Endothelial cell of umbilical vein (primary cell): ENCODE results near the gene CHMP4A. TPM values are rescaled to one million over a fixed set of nuclear protein-coding genes. Genes with fewer than 3 reads are reported as not detected.

Source experiments
- BruUV-seq: library from RNA; stranded (reverse); fragments of 400-500 nt; replicated peaks from 2 replicates; lab custom pipeline; 2021; lab: Mats Ljungman, UMichigan
- CTCF ChIA-PET: fragments of 300-600, 350-600 bp; sonication (Branson Sonifier 250); formaldehyde crosslinking; loops from one replicate; lab custom pipeline; 2021; ENCODE audit warnings: antibody characterized with exemption, inconsistent platforms; lab: Charles Lee
- POLR2A ChIA-PET: fragments of 300-600, 350-600 bp; sonication (Branson Sonifier 250); formaldehyde crosslinking; loops from one replicate; lab custom pipeline; 2021; ENCODE audit warnings: antibody characterized with exemption, inconsistent platforms; lab: Charles Lee
- DNase-seq: peaks from one replicate; pipeline ENCODE4 v3.0.0-alpha.2; 2011; ENCODE audit warnings: low read depth, low spot score
- FAIRE-seq: peaks from 2 replicates; lab custom pipeline; 2011; peaks lifted over from hg19 to GRCh38; lab: Jason Lieb, UNC
- H2AFZ ChIP-seq: 2 replicates; pipeline ENCODE4 v1.6.0; 2012; ENCODE audit warnings: low read depth, low read length, control low read depth, inconsistent platforms
- H3K27ac ChIP-seq: 2 replicates; pipeline ENCODE4 v1.5.1; 2011; ENCODE audit warnings: low read depth, mild to moderate bottlenecking, control low read depth, low read length, moderate library complexity; ENCODE audit not compliant: insufficient read depth
- H3K27me3 ChIP-seq, 2 experiments: 2 replicates each; pipeline versions ENCODE4 v1.6.0 to v1.6.1; 2011; ENCODE audit warnings: low read length in 2 of 2, mixed read lengths in 1 of 2; ENCODE audit not compliant: control insufficient read depth in 2 of 2, insufficient read depth in 2 of 2
- H3K36me3 ChIP-seq, 2 experiments: 2 replicates in 1 of 2; 3 replicates in 1 of 2; pipeline ENCODE4 v1.5.1; 2011; ENCODE audit warnings: low read length in 2 of 2, mild to moderate bottlenecking in 1 of 2, moderate library complexity in 1 of 2; ENCODE audit not compliant: control insufficient read depth in 2 of 2, insufficient read depth in 2 of 2; ENCODE audit errors: extremely low read depth in 1 of 2
- H3K4me1 ChIP-seq: 3 replicates; pipeline ENCODE4 v1.5.1; 2011; ENCODE audit warnings: mild to moderate bottlenecking, low read length; ENCODE audit not compliant: control insufficient read depth, insufficient read depth; ENCODE audit errors: extremely low read depth
- H3K4me2 ChIP-seq: 2 replicates; pipeline ENCODE4 v1.6.1; 2011; ENCODE audit warnings: low read length, control low read depth, mixed read lengths; ENCODE audit not compliant: insufficient read depth
- H3K4me3 ChIP-seq, 3 experiments: fragments of 200-600 bp in 1 of 3; sonication (generic), shearing (Covaris generic) in 1 of 3; replicated peaks in 1 of 3; 2 replicates each; pipeline ENCODE4 v1.5.1; 2011 to 2016; ENCODE audit warnings: control low read depth in 3 of 3, low read length in 3 of 3, mild to moderate bottlenecking in 2 of 3, inconsistent platforms in 1 of 3, low read depth in 1 of 3, moderate library complexity in 1 of 3; ENCODE audit not compliant: insufficient read depth in 1 of 3
- H3K79me2 ChIP-seq: 2 replicates; pipeline ENCODE4 v1.6.0; 2012; ENCODE audit warnings: low read length, inconsistent platforms; ENCODE audit not compliant: control insufficient read depth, insufficient read depth
- H3K9ac ChIP-seq: replicated peaks from 2 replicates; pipeline ENCODE3; 2011; ENCODE audit warnings: low read length, control low read depth; ENCODE audit not compliant: insufficient read depth; ENCODE audit errors: extremely low read depth
- H3K9me1 ChIP-seq: replicated peaks from 3 replicates; pipeline ENCODE4 v1.6.0; 2011; ENCODE audit warnings: mild to moderate bottlenecking, low read length; ENCODE audit not compliant: control insufficient read depth, insufficient read depth; ENCODE audit errors: extremely low read depth
- H3K9me3 ChIP-seq: replicated peaks from 2 replicates; pipeline ENCODE4 v1.5.1; 2012; ENCODE audit warnings: low read length, inconsistent platforms; ENCODE audit not compliant: control insufficient read depth, insufficient read depth
- H4K20me1 ChIP-seq: replicated peaks from 2 replicates; pipeline ENCODE3; 2011; ENCODE audit warnings: mild to moderate bottlenecking, low read length; ENCODE audit not compliant: control insufficient read depth, insufficient read depth; ENCODE audit errors: extremely low read depth
- EZH2 ChIP-seq: IDR thresholded peaks from 2 replicates; pipeline ENCODE4 v1.6.1; 2012; ENCODE audit warnings: borderline replicate concordance, low read depth, mild to moderate bottlenecking, moderate library complexity, low read length, inconsistent platforms; ENCODE audit not compliant: severe bottlenecking
- FOS ChIP-seq: IDR thresholded peaks from 2 replicates; pipeline ENCODE4 v1.6.1; 2011; ENCODE audit warnings: mild to moderate bottlenecking, low read length, moderate library complexity, borderline replicate concordance; ENCODE audit not compliant: insufficient read depth
- GATA2 ChIP-seq: IDR thresholded peaks from 2 replicates; pipeline ENCODE4 v1.7.0; 2011; ENCODE audit warnings: low read depth, mild to moderate bottlenecking, moderate library complexity, mixed read lengths, low read length; ENCODE audit not compliant: insufficient read length, insufficient read depth
- JUN ChIP-seq: IDR thresholded peaks from 2 replicates; pipeline ENCODE4 v1.6.1; 2011; ENCODE audit warnings: borderline replicate concordance, low read depth; ENCODE audit not compliant: insufficient read length, insufficient read depth
- MYC ChIP-seq: IDR thresholded peaks from one replicate; pipeline ENCODE4 v1.6.1; 2011; ENCODE audit warnings: mild to moderate bottlenecking, low read depth, low read length
- POLR2A ChIP-seq: IDR thresholded peaks from 2 replicates; pipeline ENCODE4 v1.6.1; 2012; ENCODE audit warnings: low read depth, mild to moderate bottlenecking, control low read depth, low read length
- POLR2AphosphoS5 ChIP-seq: IDR thresholded peaks from 2 replicates; pipeline ENCODE4 v1.6.1; 2012; ENCODE audit warnings: low read depth, mild to moderate bottlenecking, control low read depth, low read length, moderate library complexity; ENCODE audit not compliant: insufficient read depth
- dilution Hi-C: fragments of 300-500 bp; cut with MboI; formaldehyde crosslinking; loops from one replicate; pipeline ENCODE4 v1.15.0; 2019; ENCODE audit warnings: low sequenced_read_pairs; ENCODE audit not compliant: extremely low pct_ligation_motif_present
- intact Hi-C: fragments of 100-400 bp; cut with micrococcal nuclease; formaldehyde crosslinking; loops from one replicate; pipeline ENCODE4 v1.10.0; 2022
- polyA plus RNA-seq, 4 experiments: library from polyadenylated mRNA; depleted of rRNA in 3 of 4; stranded (reverse) in 3 of 4; unstranded in 1 of 4; fragments of >200 nt; gene quantifications; 2 replicates each; pipeline versions ENCODE4 v1.2.1 to v1.2.3, GENCODE V29; 2011 to 2012; ENCODE audit warnings: missing spikeins in 1 of 4
- total RNA-seq: library from RNA; stranded (reverse); gene quantifications from 2 replicates; pipeline ENCODE4 v1.2.3, GENCODE V29; 2021
- TF ChIP-seq, protein P1 (sequence below): IDR thresholded peaks from 2 replicates; pipeline ENCODE4 v1.6.1; 2011; ENCODE audit not compliant: insufficient read depth, insufficient read length
- TF ChIP-seq, protein P2 (sequence below), 2 donors: IDR thresholded peaks; 1 replicate in 1 of 2; 2 replicates in 1 of 2; pipeline ENCODE4 v1.5.1; 2011; ENCODE audit warnings: low read length in 2 of 2, mild to moderate bottlenecking in 2 of 2, moderate library complexity in 2 of 2, control low read depth in 1 of 2, inconsistent platforms in 1 of 2, low read depth in 1 of 2; ENCODE audit not compliant: insufficient read depth in 1 of 2; ENCODE audit errors: extremely low read depth in 1 of 2

Gene CHMP4A
- total and polyA plus RNA-seq, 2 donors (not counting 3 experiments of a cell fraction or from before 2014, with no cell fraction given) = 40.9 to 46.4 TPM

DNA sequence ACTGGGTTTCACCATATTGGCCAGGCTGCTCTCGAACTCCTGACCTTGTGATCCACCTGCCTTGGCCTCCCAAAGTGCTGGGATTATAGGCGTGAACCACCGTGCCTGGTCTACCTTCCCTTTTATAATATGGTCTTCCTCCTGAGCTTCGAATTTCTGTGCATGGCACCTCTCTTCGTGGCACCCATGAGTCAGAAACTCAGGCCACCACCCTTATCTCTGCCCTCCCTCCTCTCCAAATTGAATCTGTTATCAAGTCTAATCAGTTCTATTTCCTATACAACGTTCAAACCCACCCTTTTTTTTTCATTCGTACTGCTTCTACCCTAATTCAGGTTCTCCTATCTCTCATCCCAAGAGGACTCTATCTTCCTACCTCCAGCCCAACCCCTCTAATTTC, 34.1 kb upstream of the CHMP4A start:
- Histone ChIP-seq H2AFZ (no peak overlapping the region), H3K27ac (no peak overlapping the region), H3K79me2 (no peaks in the 10 kb centered on the region), H4K20me1 (no peaks in the 10 kb centered on the region), H3K9me1 (no peaks in the 10 kb centered on the region), H3K9me3 (no peaks in the 10 kb centered on the region), H3K36me3 (no peaks in the 10 kb centered on the region), H3K4me3 (no peak overlapping the region), H3K4me2 (no peak overlapping the region), H3K9ac (no peak overlapping the region), H3K4me1 (peaks cover 9% of the 10 kb centered on the region), H3K27me3 (no peaks in the 10 kb centered on the region)
- POLR2A ChIA-PET = no interaction called here
- FAIRE-seq (no peak), DNase-seq (no peak)
- TF ChIP-seq POLR2A (no peak), GATA2 (no peak), JUN (no peak), FOS (no peak), MYC (no peak), EZH2 (no peak), POLR2AphosphoS5 (no peak)
- TF ChIP-seq, protein P1, sequence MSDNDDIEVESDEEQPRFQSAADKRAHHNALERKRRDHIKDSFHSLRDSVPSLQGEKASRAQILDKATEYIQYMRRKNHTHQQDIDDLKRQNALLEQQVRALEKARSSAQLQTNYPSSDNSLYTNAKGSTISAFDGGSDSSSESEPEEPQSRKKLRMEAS = no peak
- TF ChIP-seq, protein P2, sequence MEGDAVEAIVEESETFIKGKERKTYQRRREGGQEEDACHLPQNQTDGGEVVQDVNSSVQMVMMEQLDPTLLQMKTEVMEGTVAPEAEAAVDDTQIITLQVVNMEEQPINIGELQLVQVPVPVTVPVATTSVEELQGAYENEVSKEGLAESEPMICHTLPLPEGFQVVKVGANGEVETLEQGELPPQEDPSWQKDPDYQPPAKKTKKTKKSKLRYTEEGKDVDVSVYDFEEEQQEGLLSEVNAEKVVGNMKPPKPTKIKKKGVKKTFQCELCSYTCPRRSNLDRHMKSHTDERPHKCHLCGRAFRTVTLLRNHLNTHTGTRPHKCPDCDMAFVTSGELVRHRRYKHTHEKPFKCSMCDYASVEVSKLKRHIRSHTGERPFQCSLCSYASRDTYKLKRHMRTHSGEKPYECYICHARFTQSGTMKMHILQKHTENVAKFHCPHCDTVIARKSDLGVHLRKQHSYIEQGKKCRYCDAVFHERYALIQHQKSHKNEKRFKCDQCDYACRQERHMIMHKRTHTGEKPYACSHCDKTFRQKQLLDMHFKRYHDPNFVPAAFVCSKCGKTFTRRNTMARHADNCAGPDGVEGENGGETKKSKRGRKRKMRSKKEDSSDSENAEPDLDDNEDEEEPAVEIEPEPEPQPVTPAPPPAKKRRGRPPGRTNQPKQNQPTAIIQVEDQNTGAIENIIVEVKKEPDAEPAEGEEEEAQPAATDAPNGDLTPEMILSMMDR (IDR thresholded peaks at IDR 0.05; ENCODE audit: extremely low read depth in 1 of 2, insufficient read depth in 1 of 2, low read depth in 1 of 2, low read length in 2 of 2) = no peak
- no TSS peak for BruUV-seq
- CTCF ChIA-PET = interaction anchor here (1.7 to 13.0 kb wide), 3 partner anchors 24 to 60 kb away, joined by 7 to 199 read pairs (median 11); partner anchors contain the start of genes CIDEB, DHRS1, NOP9 and RABGGTA
- dilution Hi-C loops (no loop called here), intact Hi-C loops (no loop called here)
